K562 (cell line): ENCODE results near the gene PHPT1. TPM values are rescaled to one million over a fixed set of nuclear protein-coding genes. Genes with fewer than 3 reads are reported as not detected.

ENCODE experiments used
- ATAC-seq: fragments of 200-7000 bp; cut with Tn5 transposase; 3 replicates; pipeline ENCODE4 v1.9.1; 2020; ENCODE audit warnings: moderate library complexity
- BruUV-seq: library from RNA; stranded (reverse); fragments of 400-500 nt; replicated peaks from 2 replicates; lab custom pipeline; 2021; lab: Mats Ljungman, UMichigan
- CTCF ChIA-PET: fragments of 300-600 bp; formaldehyde crosslinking; extraction: SDS; loops from one replicate; lab custom pipeline; 2021; ENCODE audit warnings: low intra/inter-chr PET ratio; lab: Yijun Ruan, JAX
- POLR2A ChIA-PET: fragments of 300-600, 350-650 bp; sonication (Branson Sonifier 250); formaldehyde crosslinking; extraction: SDS; loops from one replicate; lab custom pipeline; 2021; ENCODE audit warnings: antibody characterized with exemption, inconsistent platforms; lab: Yijun Ruan, JAX
- DNase-seq, 4 experiments: peaks; one replicate each; pipeline versions ENCODE4 v3.0.0 to v3.0.0-alpha.2; 2011 to 2018; ENCODE audit warnings: low spot score in 3 of 4, mixed read lengths in 3 of 4; ENCODE audit errors: extremely low read depth in 1 of 4
- FAIRE-seq: peaks from 2 replicates; lab custom pipeline; 2011; peaks lifted over from hg19 to GRCh38; lab: Jason Lieb, UNC
- H2AFZ ChIP-seq: 2 replicates; pipeline ENCODE4 v1.6.0; 2011; ENCODE audit warnings: low read depth, low read length, control low read depth, inconsistent platforms
- H3K27ac ChIP-seq: fragments of 200-600 bp; 3 replicates; pipeline ENCODE4 v1.8.0; 2011; ENCODE audit warnings: low read depth, mild to moderate bottlenecking, control low read depth, inconsistent platforms, low read length, moderate library complexity, mixed read lengths; ENCODE audit errors: extremely low read depth
- H3K27me3 ChIP-seq, 2 experiments: fragments of 300-600 bp in 1 of 2; 2 replicates in 1 of 2; 3 replicates in 1 of 2; pipeline versions ENCODE4 v1.6.0 to v1.8.0; 2011; ENCODE audit warnings: inconsistent platforms in 2 of 2, low read length in 2 of 2, mild to moderate bottlenecking in 1 of 2, mixed read lengths in 1 of 2, moderate library complexity in 1 of 2; ENCODE audit not compliant: control insufficient read depth in 2 of 2, insufficient read depth in 2 of 2
- H3K36me3 ChIP-seq: fragments of 300-600 bp; 3 replicates; pipeline ENCODE4 v1.8.0; 2011; ENCODE audit warnings: mild to moderate bottlenecking, low read length, inconsistent platforms; ENCODE audit not compliant: control insufficient read depth, insufficient read depth
- H3K4me1 ChIP-seq, 2 experiments: fragments of 200-600 bp in 1 of 2; replicated peaks in 1 of 2; 2 replicates in 1 of 2; 3 replicates in 1 of 2; pipeline versions ENCODE4 v1.5.1 to v1.8.0; 2011; ENCODE audit warnings: inconsistent platforms in 2 of 2, low read length in 2 of 2, mild to moderate bottlenecking in 1 of 2, mixed read lengths in 1 of 2, moderate library complexity in 1 of 2; ENCODE audit not compliant: control insufficient read depth in 2 of 2, insufficient read depth in 2 of 2
- H3K4me2 ChIP-seq: 2 replicates; pipeline ENCODE4 v1.6.1; 2011; ENCODE audit warnings: low read length, control low read depth, inconsistent platforms, mixed read lengths; ENCODE audit not compliant: insufficient read depth
- H3K4me3 ChIP-seq: fragments of 200-600 bp; sonication (generic), shearing (Covaris generic); 2 replicates; pipeline ENCODE4 v1.5.1; 2016; ENCODE audit warnings: control low read depth, inconsistent platforms
- H3K79me2 ChIP-seq: fragments of 200-600 bp; 3 replicates; pipeline ENCODE4 v1.8.0; 2011; ENCODE audit warnings: low read length, inconsistent platforms; ENCODE audit not compliant: control insufficient read depth, insufficient read depth
- H3K9ac ChIP-seq, 2 experiments: 2 replicates each; pipeline versions ENCODE4 v1.6.0 to v1.6.1; 2011; ENCODE audit warnings: low read depth in 2 of 2, low read length in 2 of 2, control low read depth in 1 of 2, inconsistent platforms in 1 of 2, mild to moderate bottlenecking in 1 of 2, mixed read lengths in 1 of 2; ENCODE audit not compliant: insufficient read depth in 1 of 2
- H3K9me1 ChIP-seq: one replicate; pipeline ENCODE4 v1.6.0; 2011; ENCODE audit warnings: inconsistent platforms, mild to moderate bottlenecking, low read length, moderate library complexity; ENCODE audit not compliant: control insufficient read depth, insufficient read depth
- H3K9me3 ChIP-seq: replicated peaks from 2 replicates; pipeline ENCODE4 v1.5.1; 2011; ENCODE audit warnings: low read depth, low read length, inconsistent platforms; ENCODE audit not compliant: control insufficient read depth, insufficient read depth
- H4K20me1 ChIP-seq: replicated peaks from 2 replicates; pipeline ENCODE4 v1.6.1; 2011; ENCODE audit warnings: low read length, inconsistent platforms, mixed read lengths; ENCODE audit not compliant: control insufficient read depth, insufficient read depth
- POLR2G ChIP-seq: fragments of 200-400 bp; formaldehyde crosslinking; IDR thresholded peaks from 2 replicates; pipeline ENCODE4 v1.6.1; 2017; ENCODE audit warnings: low read depth, mild to moderate bottlenecking, antibody characterized with exemption, low read length, moderate library complexity
- RBM22 ChIP-seq: fragments of 200-400 bp; formaldehyde crosslinking; IDR thresholded peaks from 2 replicates; pipeline ENCODE4 v1.6.1; 2018; ENCODE audit warnings: low read length, low read depth; ENCODE audit not compliant: poor library complexity, severe bottlenecking
- SMAD3 ChIP-seq: fragments of 450-650 bp; formaldehyde crosslinking; conservative IDR thresholded peaks from 2 replicates; pipeline ENCODE4 v1.4.0; 2020; ENCODE audit warnings: mild to moderate bottlenecking
- WGBS: fragments of 100-300 bp; shearing (Covaris generic); methylation state at CpG from one replicate; pipeline ENCODE4 v1.1.6; 2016; ENCODE audit warnings: low coverage, mixed read lengths; ENCODE audit not compliant: insufficient coverage; ENCODE audit errors: missing lambda C conversion rate; 5-methylcytosine and 5-hydroxymethylcytosine counted together
- in situ Hi-C: fragments of 300-500 bp; cut with MboI; formaldehyde crosslinking; loops from 4 replicates; pipeline ENCODE4 v1.15.0; 2018; ENCODE audit warnings: inconsistent platforms, mixed read lengths
- intact Hi-C: fragments of 100-400 bp; cut with micrococcal nuclease; formaldehyde crosslinking; loops from 2 replicates; pipeline ENCODE4 v1.14.2; 2022
- polyA plus RNA-seq, 8 experiments: library from polyadenylated mRNA; depleted of rRNA in 4 of 8; stranded (reverse) in 5 of 8; unstranded in 3 of 8; fragments of >200 nt; fragmentation: Nextera tagmentation in 2 of 8; fragmentation: Illumina TruSeq in 1 of 8; extraction: Ambion mirVana in 2 of 8; extraction: Trizol in 1 of 8; gene quantifications; 2 replicates each; pipeline versions ENCODE4 v1.2.1 to v1.2.3, GENCODE V29; 2011 to 2014; ENCODE audit warnings: inconsistent platforms in 1 of 8, missing spikeins in 1 of 8
- total RNA-seq, 7 experiments: library from RNA; depleted of rRNA in 6 of 7; stranded (reverse); fragments of >200 nt in 6 of 7; fragmentation: Illumina TruSeq in 2 of 7; extraction: Trizol in 2 of 7; gene quantifications; 2 replicates each; pipeline versions ENCODE4 v1.2.1 to v1.2.3, GENCODE V29; 2011 to 2021; ENCODE audit warnings: low replicate concordance in 1 of 7

The PHPT1 gene
- total and polyA plus RNA-seq, 9 of the 15 experiments (the other 6 are each of a cell fraction or from before 2014, with no cell fraction given) = 20.9 to 166 (median 129) TPM

DNA sequence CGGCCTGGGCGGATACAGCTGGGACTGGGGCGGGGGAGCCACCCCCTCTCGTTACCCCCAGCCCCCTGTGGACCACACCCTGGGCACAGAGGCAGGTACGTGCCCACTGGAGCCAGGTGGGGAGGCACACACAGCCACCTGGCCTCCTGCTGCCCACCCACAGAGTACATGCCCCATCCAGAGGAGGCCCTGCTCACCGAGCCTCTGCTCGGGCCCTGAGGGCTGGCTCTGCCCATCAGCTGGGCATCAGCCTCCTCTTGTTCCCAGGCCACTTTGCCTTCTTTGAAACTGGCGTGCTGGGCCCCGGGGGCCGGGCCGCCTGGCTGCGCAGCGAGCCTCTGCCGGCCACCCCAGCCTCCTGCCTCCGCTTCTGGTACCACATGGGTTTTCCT, 9.2 kb downstream of the PHPT1 start:
- no TSS peak for BruUV-seq
- in situ Hi-C loops (no loop called here), intact Hi-C loops (no loop called here)
- no peak overlapping the region for H3K4me2 ChIP-seq
- H3K36me3 ChIP-seq = peaks cover 39% of the 10 kb centered on the region; the same call in 2 of the 3 replicates
- ATAC-seq = no peak
- peak overlapping the region in 1 of 2 experiments; percentile 7; a peak in 1 of 4 replicates for H3K9ac ChIP-seq
- WGBS = 95% methylated on average over 14 of the region's 15 CpGs
- peaks cover 0 to 75% of the 10 kb centered on the region in 2 experiments; a peak in 2 of 5 replicates for H3K4me1 ChIP-seq
- H3K27ac ChIP-seq = no peak overlapping the region
- POLR2A ChIA-PET = interaction anchor here (0.9 to 1.9 kb wide), 2 partner anchors 10 to 12 kb away, joined by 4 to 8 read pairs; no protein-coding TSS in a partner anchor
- H2AFZ ChIP-seq = no peak overlapping the region
- no peak overlapping the region for H3K4me3 ChIP-seq
- TF ChIP-seq POLR2G = peak; percentile 57
- peak; percentile 1 for TF ChIP-seq RBM22
- TF ChIP-seq SMAD3 (CRISPR knock-in tag) = no peak
- peaks cover 10% of the 10 kb centered on the region; the same call in 1 of the 2 replicates for H4K20me1 ChIP-seq
- CTCF ChIA-PET = no interaction called here
- no peaks in the 10 kb centered on the region for H3K9me1 ChIP-seq
- H3K9me3 ChIP-seq = no peaks in the 10 kb centered on the region
- DNase-seq = no peak
- H3K27me3 ChIP-seq = no peaks in the 10 kb centered on the region
- H3K79me2 ChIP-seq = no peaks in the 10 kb centered on the region
- FAIRE-seq = no peak
